ENCODE data around the gene NID1. TPM values are rescaled to one million over a fixed set of nuclear protein-coding genes. Genes with fewer than 3 reads are reported as not detected.

Gene NID1
- total RNA-seq, 1 experiment from 2014 or later: 19.2 TPM

GRCh38 chr1:235943581-235944114, 121.2 kb downstream of the NID1 start:
- Mint-ChIP-seq H3K9me3 (no peaks in the 10 kb centered on the region), H3K4me3 (no peak overlapping the region), H3K27me3 (ENCODE audit: low read depth) (peaks cover 3% of the 10 kb centered on the region; the same call in 1 of the 2 replicates), H3K36me3 (no peaks in the 10 kb centered on the region), H3K27ac (no peak overlapping the region), H3K4me1 (no peaks in the 10 kb centered on the region)
- TF ChIP-seq ZNF317 (CRISPR knock-in tag; IDR thresholded peaks at IDR 0.05; ENCODE audit: borderline replicate concordance, low read depth) (no peak), MYBL2 (CRISPR knock-in tag; IDR thresholded peaks at IDR 0.05) (no peak), SOX15 (CRISPR knock-in tag; IDR thresholded peaks at IDR 0.05) (no peak), E2F1 (CRISPR knock-in tag; IDR thresholded peaks at IDR 0.05) (no peak), MAX (CRISPR knock-in tag; IDR thresholded peaks at IDR 0.05) (no peak), ZBTB21 (CRISPR knock-in tag; IDR thresholded peaks at IDR 0.05; ENCODE audit: borderline replicate concordance) (no peak), NFATC4 (CRISPR knock-in tag; IDR thresholded peaks at IDR 0.05) (no peak), USF1 (CRISPR knock-in tag; IDR thresholded peaks at IDR 0.05) (no peak), NR2C2 (CRISPR knock-in tag; IDR thresholded peaks at IDR 0.05) (no peak), NFE2L1 (CRISPR knock-in tag; IDR thresholded peaks at IDR 0.05) (no peak), GABPB1 (CRISPR knock-in tag; IDR thresholded peaks at IDR 0.05) (no peak), ZBTB43 (CRISPR knock-in tag; IDR thresholded peaks at IDR 0.05) (no peak), FOXP4 (CRISPR knock-in tag; IDR thresholded peaks at IDR 0.05) (no peak), NR3C1 (CRISPR knock-in tag; conservative IDR thresholded peaks at IDR 0.05; ENCODE audit: low read depth) (no peak)
- CTCF ChIA-PET: interaction anchor here (1.7 to 2.5 kb wide), 2 partner anchors 28 to 78 kb away, joined by 7 to 9 read pairs; no protein-coding TSS in a partner anchor
- DNase-seq (ENCODE audit: low spot score) (no peak), ATAC-seq (no peak)
- POLR2A ChIA-PET: no interaction called here

- ChIA-PET CTCF (interaction anchor here (2.5 kb wide), 1 partner anchor 29 kb away, joined by 9 read pairs; no protein-coding TSS in a partner anchor), POLR2A (no interaction called here)
- no peak for DNase-seq (ENCODE audit: low spot score)
- ATAC-seq: no peak
- TF ChIP-seq CDX4 (CRISPR knock-in tag; IDR thresholded peaks at IDR 0.05; ENCODE audit: borderline replicate concordance) (no peak), ERG (CRISPR knock-in tag; IDR thresholded peaks at IDR 0.05) (no peak), RELA (CRISPR knock-in tag; IDR thresholded peaks at IDR 0.05; ENCODE audit: borderline replicate concordance) (no peak), GABPB1 (CRISPR knock-in tag; IDR thresholded peaks at IDR 0.05) (no peak)
- H3K27ac Mint-ChIP-seq: no peak overlapping the region
- H3K4me3 Mint-ChIP-seq: no peak overlapping the region
- H3K4me1 Mint-ChIP-seq: no peaks in the 10 kb centered on the region
- H3K27me3 Mint-ChIP-seq (ENCODE audit: low read depth): peaks cover 3% of the 10 kb centered on the region; the same call in 1 of the 2 replicates
- no peaks in the 10 kb centered on the region for H3K36me3 Mint-ChIP-seq
- H3K9me3 Mint-ChIP-seq: no peaks in the 10 kb centered on the region
Measured at GRCh38 chr1:235942979-235943575, 121.8 kb downstream of the NID1 start.
